Thoracic aorta (tissue), 2 donors: Measurements from ENCODE around the gene WNT4. TPM values are rescaled to one million over a fixed set of nuclear protein-coding genes. Genes with fewer than 3 reads are reported as not detected.
A peak's percentile ranks its signal among the peaks of the same experiment; 100 is the strongest.
"Not testable (repeated sequence)": the region's sequence is repeated elsewhere in the genome, so short reads cannot be mapped to it uniquely, and the experiment has no call there.

ENCODE experiments used
- ATAC-seq: fragments of 150-250 bp; one replicate; pipeline ENCODE4 v1.8.0; 2017; ENCODE audit warnings: low read depth; ENCODE audit not compliant: insufficient number of reproducible peaks, low FRiP score
- DNase-seq: peaks from one replicate; pipeline ENCODE4 v3.0.0-alpha.2; 2020; ENCODE audit warnings: low spot score
- H3K27ac ChIP-seq, 2 donors: fragments of 200-600 bp; sonication (generic); 1 replicate in 1 of 2; 2 replicates in 1 of 2; pipeline ENCODE4 v1.5.1; 2016; ENCODE audit warnings: mild to moderate bottlenecking in 2 of 2, moderate library complexity in 2 of 2
- H3K27me3 ChIP-seq: fragments of 200-600 bp; sonication (generic); replicated peaks from 2 replicates; pipeline ENCODE4 v1.6.0; 2016; ENCODE audit warnings: mild to moderate bottlenecking; ENCODE audit not compliant: insufficient read depth
- H3K36me3 ChIP-seq: fragments of 200-600 bp; sonication (generic); one replicate; pipeline ENCODE4 v1.5.1; 2016
- H3K4me1 ChIP-seq, 2 donors: fragments of 200-600 bp; sonication (generic); 1 replicate in 1 of 2; 2 replicates in 1 of 2; pipeline versions ENCODE4 v1.5.1 to v1.6.0; 2016; ENCODE audit warnings: low read depth in 2 of 2, mild to moderate bottlenecking in 1 of 2; ENCODE audit not compliant: control insufficient read depth in 1 of 2
- H3K4me3 ChIP-seq: fragments of 200-600 bp; sonication (generic); 2 replicates; pipeline ENCODE4 v1.5.1; 2016; ENCODE audit warnings: mild to moderate bottlenecking
- H3K9me3 ChIP-seq: fragments of 200-600 bp; sonication (generic); 2 replicates; pipeline ENCODE4 v1.5.1; 2016
- total RNA-seq, 2 donors: library from RNA; depleted of rRNA; stranded (reverse); fragments of >200 nt; gene quantifications; one replicate each; pipeline versions ENCODE4 v1.1.0 to v1.2.3, GENCODE V29; 2016
- TF ChIP-seq, protein P1 (sequence below): fragments of 200-600 bp; sonication (generic); IDR thresholded peaks from one replicate; pipeline ENCODE4 v1.5.1; 2019; ENCODE audit warnings: antibody characterized with exemption

The WNT4 gene
- total RNA-seq, 2 donors from 2014 or later, result not detected

DNA sequence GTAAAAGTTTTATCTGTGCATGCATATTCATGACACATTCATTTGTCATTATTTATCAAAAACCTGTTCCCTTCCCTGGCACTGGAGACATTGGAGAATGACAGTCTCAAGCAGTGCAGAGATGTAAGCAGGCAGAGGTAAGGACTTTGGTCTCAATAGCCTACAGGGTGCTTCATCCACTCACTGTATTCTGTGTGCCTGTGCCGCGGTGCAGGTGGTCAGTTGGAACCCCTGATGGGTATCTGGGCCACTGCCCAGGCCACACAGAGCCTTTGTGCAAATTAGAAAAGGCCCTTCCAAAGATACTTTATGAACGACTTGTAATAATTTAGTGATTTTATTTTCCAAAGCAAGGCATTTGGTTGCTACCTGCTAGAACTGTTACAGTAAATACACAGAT is 46.4 kb downstream of the WNT4 start:
- DNase-seq (no peak), ATAC-seq (no peak)
- Histone ChIP-seq H3K36me3 (peaks cover 34% of the 10 kb centered on the region), H3K27me3 (no peaks in the 10 kb centered on the region), H3K4me1 (peaks cover 0 to 5% of the 10 kb centered on the region in 2 donors), H3K9me3 (no peaks in the 10 kb centered on the region), H3K27ac (no peak overlapping the region), H3K4me3 (no peak overlapping the region)
- TF ChIP-seq, protein P1, sequence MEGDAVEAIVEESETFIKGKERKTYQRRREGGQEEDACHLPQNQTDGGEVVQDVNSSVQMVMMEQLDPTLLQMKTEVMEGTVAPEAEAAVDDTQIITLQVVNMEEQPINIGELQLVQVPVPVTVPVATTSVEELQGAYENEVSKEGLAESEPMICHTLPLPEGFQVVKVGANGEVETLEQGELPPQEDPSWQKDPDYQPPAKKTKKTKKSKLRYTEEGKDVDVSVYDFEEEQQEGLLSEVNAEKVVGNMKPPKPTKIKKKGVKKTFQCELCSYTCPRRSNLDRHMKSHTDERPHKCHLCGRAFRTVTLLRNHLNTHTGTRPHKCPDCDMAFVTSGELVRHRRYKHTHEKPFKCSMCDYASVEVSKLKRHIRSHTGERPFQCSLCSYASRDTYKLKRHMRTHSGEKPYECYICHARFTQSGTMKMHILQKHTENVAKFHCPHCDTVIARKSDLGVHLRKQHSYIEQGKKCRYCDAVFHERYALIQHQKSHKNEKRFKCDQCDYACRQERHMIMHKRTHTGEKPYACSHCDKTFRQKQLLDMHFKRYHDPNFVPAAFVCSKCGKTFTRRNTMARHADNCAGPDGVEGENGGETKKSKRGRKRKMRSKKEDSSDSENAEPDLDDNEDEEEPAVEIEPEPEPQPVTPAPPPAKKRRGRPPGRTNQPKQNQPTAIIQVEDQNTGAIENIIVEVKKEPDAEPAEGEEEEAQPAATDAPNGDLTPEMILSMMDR, result no peak

DNA sequence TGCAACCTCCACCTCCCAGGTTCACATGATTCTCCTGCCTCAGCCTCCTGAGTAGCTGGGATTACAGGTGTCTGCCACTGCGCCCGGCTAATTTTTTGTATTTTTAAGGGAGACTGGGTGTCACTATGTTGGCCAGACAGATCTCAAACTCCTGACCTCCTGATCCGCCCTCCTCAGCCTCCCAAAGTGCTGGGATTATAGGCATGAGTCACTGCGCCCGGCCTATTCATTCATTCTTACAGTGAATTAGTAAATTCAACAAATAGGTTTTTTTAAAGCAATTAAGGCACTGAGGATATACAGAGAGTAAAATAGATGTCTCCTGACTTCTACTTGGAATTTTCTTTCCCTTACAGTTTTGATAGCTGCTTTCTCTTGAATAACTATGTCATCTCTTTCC is 46.9 kb downstream of the WNT4 start:
- no peak for ATAC-seq
- H3K27me3 ChIP-seq, result no peaks in the 10 kb centered on the region
- no peak for DNase-seq
- TF ChIP-seq, protein P1, result no peak
- no peaks in the 10 kb centered on the region for H3K9me3 ChIP-seq
- peaks cover under 1 to 9% of the 10 kb centered on the region in 2 donors for H3K4me1 ChIP-seq
- H3K27ac ChIP-seq, result no peak overlapping the region
- no peak overlapping the region for H3K4me3 ChIP-seq
- H3K36me3 ChIP-seq, result peaks cover 34% of the 10 kb centered on the region

DNA sequence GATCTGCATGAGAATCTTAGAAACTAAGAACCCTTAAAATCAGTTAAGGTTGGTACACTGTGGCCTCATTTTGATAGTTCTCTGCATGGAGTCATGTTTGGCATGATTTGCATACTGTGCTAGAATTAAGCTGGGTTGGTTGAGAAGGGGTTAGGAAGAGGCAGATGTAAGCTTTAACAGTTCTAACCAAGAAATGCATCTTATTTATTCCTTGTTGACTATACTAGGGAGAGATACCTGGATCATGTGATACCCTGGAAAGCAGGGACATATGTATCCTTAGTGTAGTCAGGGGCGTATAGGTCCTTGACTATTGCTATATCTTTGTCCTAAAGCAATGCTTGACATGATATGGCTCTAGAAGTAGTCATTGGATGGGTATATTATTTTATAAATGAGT is 49.4 kb downstream of the WNT4 start:
- TF ChIP-seq, protein P1, result no peak
- DNase-seq, result no peak
- no peaks in the 10 kb centered on the region for H3K27me3 ChIP-seq
- H3K9me3 ChIP-seq, result no peaks in the 10 kb centered on the region
- H3K4me1 ChIP-seq, result peaks cover 18 to 30% of the 10 kb centered on the region in 2 donors
- H3K4me3 ChIP-seq, result no peak overlapping the region
- no peak overlapping the region for H3K27ac ChIP-seq
- H3K36me3 ChIP-seq, result peaks cover 24% of the 10 kb centered on the region
- ATAC-seq, result no peak

DNA sequence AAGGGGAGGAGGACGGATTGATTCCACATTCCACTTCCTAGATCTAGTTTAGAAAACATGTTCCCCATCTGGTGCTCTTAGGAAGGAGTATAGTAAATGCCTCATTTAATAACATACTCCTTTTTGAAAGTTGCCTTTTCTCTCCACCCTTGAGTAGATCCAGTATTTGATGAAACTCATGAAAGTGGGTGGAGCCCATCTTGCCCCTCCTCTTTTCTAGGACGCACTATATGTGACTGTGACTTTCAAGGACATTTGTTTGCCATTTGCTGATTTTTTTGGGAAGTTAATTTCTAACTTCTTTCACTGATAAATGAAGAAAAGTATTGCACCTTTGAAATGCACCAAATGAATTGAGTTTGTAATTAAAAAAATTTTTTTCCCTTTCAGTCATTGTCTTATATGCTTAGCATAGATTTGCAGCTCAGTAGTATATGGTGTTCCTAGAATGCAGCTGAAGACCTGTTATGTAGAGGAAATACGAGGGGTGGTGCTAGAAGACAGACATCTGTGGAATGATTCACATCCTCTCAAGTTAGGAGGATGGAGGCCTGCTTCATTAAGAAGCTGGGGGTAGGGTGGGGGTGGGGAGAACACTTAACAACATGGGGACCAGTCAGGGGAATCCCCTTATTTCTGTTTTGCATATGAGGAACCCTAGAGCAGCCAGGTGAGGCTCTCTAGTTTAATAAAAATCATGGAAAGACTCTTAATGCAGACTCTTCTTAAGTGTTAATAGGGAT is 50.7 kb downstream of the WNT4 start:
- peaks cover 28 to 43% of the 10 kb centered on the region in 2 donors for H3K4me1 ChIP-seq
- not testable (repeated sequence) for H3K27me3 ChIP-seq, ATAC-seq, DNase-seq, H3K9me3 ChIP-seq, H3K27ac ChIP-seq, H3K4me3 ChIP-seq
- H3K36me3 ChIP-seq, result peaks cover 19% of the 10 kb centered on the region

DNA sequence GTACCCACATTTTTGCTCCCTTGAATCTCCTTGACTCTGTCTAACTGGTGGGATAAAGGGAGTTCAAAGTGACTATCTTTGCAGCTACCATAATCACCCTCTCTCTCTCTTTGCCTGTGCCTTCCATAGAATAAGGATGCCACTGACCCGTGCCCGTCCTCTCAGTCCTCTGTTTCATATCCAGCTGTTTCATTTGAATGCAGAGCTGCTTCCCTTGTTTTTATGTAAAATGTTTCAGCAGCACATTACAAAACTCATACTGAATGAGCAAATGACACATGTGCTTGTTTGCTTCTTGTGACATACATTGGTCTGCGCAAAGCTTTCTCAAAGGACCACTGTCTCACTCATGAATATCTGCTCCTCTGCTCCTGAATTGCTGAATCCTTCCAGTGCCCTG is 52.0 kb downstream of the WNT4 start:
- no peaks in the 10 kb centered on the region for H3K27me3 ChIP-seq
- H3K4me1 ChIP-seq, result peaks cover 28 to 51% of the 10 kb centered on the region in 2 donors
- ATAC-seq (no peak), DNase-seq (no peak)
- no peak overlapping the region for H3K27ac ChIP-seq
- H3K36me3 ChIP-seq, result peaks cover 18% of the 10 kb centered on the region
- no peaks in the 10 kb centered on the region for H3K9me3 ChIP-seq
- H3K4me3 ChIP-seq, result no peak overlapping the region
- TF ChIP-seq, protein P1, result no peak

DNA sequence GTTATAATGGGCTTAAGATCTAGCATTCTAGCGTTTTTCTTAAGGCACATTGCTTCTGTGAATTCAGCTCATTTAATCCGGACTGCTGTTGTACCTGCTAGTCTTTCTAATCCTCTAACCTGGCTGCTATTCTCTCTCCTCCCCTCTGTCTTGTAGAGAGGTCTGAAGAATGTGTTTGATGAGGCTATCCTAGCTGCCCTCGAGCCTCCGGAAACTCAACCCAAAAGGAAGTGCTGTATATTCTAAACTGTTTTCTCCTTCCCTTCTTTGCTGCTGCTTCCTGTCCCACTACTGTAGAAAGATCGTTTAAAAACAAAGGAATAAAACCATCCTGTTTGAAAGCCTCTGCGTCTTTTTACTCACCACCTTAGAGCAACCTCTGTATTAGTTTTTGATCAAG is 53.1 kb downstream of the WNT4 start:
- Histone ChIP-seq H3K27ac (no peak overlapping the region), H3K36me3 (peaks cover 18% of the 10 kb centered on the region), H3K4me1 (peaks cover 28 to 51% of the 10 kb centered on the region in 2 donors)

More for the DNA sequence above, 53.1 kb downstream of the WNT4 start:
- Histone ChIP-seq H3K9me3 (no peaks in the 10 kb centered on the region), H3K27me3 (no peaks in the 10 kb centered on the region), H3K4me3 (peak overlapping the region; percentile 17)
- ATAC-seq, result no peak
- TF ChIP-seq, protein P1, result no peak
- no peak for DNase-seq
